HepG2 (cell line): ENCODE results near the gene MEAF6. TPM values are rescaled to one million over a fixed set of nuclear protein-coding genes. Genes with fewer than 3 reads are reported as not detected.

Experiments used
- ARID5B ChIP-seq: IDR thresholded peaks from 2 replicates; pipeline ENCODE4 v1.4.0; 2020; ENCODE audit warnings: mild to moderate bottlenecking, missing genetic modification reagents
- ATAD3A ChIP-seq: sonication (generic); formaldehyde crosslinking; IDR thresholded peaks from 2 replicates; pipeline ENCODE4 v1.4.0; 2020; ENCODE audit warnings: missing genetic modification reagents
- CHD2 ChIP-seq: IDR thresholded peaks from 2 replicates; pipeline ENCODE4 v1.6.1; 2011; ENCODE audit warnings: low read depth, low read length, improper control_type of control experiment
- CTCF ChIP-seq: sonication (generic); formaldehyde crosslinking; IDR thresholded peaks from 2 replicates; pipeline ENCODE4 v1.5.0; 2020; ENCODE audit warnings: mild to moderate bottlenecking, missing genetic modification reagents, moderate library complexity
- ESRRA ChIP-seq: sonication (generic); formaldehyde crosslinking; IDR thresholded peaks from 2 replicates; pipeline ENCODE4 v1.5.1; 2020; ENCODE audit warnings: mild to moderate bottlenecking, low read depth, missing genetic modification reagents
- FOSL1 ChIP-seq: sonication (generic); formaldehyde crosslinking; IDR thresholded peaks from 2 replicates; pipeline ENCODE4 v1.9.0; 2021; ENCODE audit warnings: missing genetic modification reagents, borderline replicate concordance
- HIC2 ChIP-seq: sonication (generic); formaldehyde crosslinking; IDR thresholded peaks from 2 replicates; pipeline ENCODE4 v1.9.0; 2022; ENCODE audit warnings: low read depth, missing genetic modification reagents
- KAT8 ChIP-seq: IDR thresholded peaks from 2 replicates; pipeline ENCODE4 v1.6.1; 2016; ENCODE audit warnings: missing genetic modification reagents, missing compliant biosample characterization
- SKI ChIP-seq: fragments of 450-650 bp; IDR thresholded peaks from one replicate; pipeline ENCODE4 v1.6.1; 2018; ENCODE audit warnings: mild to moderate bottlenecking; ENCODE audit not compliant: partially characterized antibody
- ZFP82 ChIP-seq: sonication (generic); formaldehyde crosslinking; IDR thresholded peaks from 2 replicates; pipeline ENCODE4 v1.5.1; 2020; ENCODE audit warnings: mild to moderate bottlenecking, missing genetic modification reagents, borderline replicate concordance
- ZNF18 ChIP-seq: sonication (generic); formaldehyde crosslinking; IDR thresholded peaks from 2 replicates; pipeline ENCODE4 v1.8.0; 2022; ENCODE audit warnings: mild to moderate bottlenecking, missing genetic modification reagents; ENCODE audit not compliant: insufficient replicate concordance
- ZNF75D ChIP-seq: sonication (generic); formaldehyde crosslinking; IDR thresholded peaks from 2 replicates; pipeline ENCODE4 v1.8.1; 2023; ENCODE audit warnings: missing genetic modification reagents, mild to moderate bottlenecking, borderline replicate concordance
- polyA plus RNA-seq, 8 experiments: library from polyadenylated mRNA; depleted of rRNA in 3 of 8; stranded (reverse) in 7 of 8; unstranded in 1 of 8; fragments of >200 nt; fragmentation: Illumina TruSeq in 4 of 8; extraction: Trizol in 4 of 8; gene quantifications; 2 replicates each; pipeline versions ENCODE4 v1.2.1 to v1.2.3, GENCODE V29; 2011 to 2016; ENCODE audit warnings: low read depth in 4 of 8, missing spikeins in 1 of 8, mixed read lengths in 1 of 8; ENCODE audit not compliant: insufficient read depth in 1 of 8
- total RNA-seq, 5 experiments: library from RNA; depleted of rRNA; stranded (reverse); fragments of >200 nt; fragmentation: Illumina TruSeq; extraction: Trizol; gene quantifications; 2 replicates each; pipeline ENCODE4 v1.2.3, GENCODE V29; 2016; ENCODE audit warnings: low read depth in 1 of 5
- TF ChIP-seq, protein P1 (sequence below): sonication (generic); formaldehyde crosslinking; IDR thresholded peaks from 2 replicates; pipeline ENCODE4 v1.5.0; 2020; ENCODE audit warnings: mild to moderate bottlenecking, missing genetic modification reagents, borderline replicate concordance

Gene MEAF6
- total and polyA plus RNA-seq, 2 of the 13 experiments (the other 11 are each of a cell fraction or from before 2014, with no cell fraction given): 29.5 to 45.6 TPM

- TF ChIP-seq, protein P1, sequence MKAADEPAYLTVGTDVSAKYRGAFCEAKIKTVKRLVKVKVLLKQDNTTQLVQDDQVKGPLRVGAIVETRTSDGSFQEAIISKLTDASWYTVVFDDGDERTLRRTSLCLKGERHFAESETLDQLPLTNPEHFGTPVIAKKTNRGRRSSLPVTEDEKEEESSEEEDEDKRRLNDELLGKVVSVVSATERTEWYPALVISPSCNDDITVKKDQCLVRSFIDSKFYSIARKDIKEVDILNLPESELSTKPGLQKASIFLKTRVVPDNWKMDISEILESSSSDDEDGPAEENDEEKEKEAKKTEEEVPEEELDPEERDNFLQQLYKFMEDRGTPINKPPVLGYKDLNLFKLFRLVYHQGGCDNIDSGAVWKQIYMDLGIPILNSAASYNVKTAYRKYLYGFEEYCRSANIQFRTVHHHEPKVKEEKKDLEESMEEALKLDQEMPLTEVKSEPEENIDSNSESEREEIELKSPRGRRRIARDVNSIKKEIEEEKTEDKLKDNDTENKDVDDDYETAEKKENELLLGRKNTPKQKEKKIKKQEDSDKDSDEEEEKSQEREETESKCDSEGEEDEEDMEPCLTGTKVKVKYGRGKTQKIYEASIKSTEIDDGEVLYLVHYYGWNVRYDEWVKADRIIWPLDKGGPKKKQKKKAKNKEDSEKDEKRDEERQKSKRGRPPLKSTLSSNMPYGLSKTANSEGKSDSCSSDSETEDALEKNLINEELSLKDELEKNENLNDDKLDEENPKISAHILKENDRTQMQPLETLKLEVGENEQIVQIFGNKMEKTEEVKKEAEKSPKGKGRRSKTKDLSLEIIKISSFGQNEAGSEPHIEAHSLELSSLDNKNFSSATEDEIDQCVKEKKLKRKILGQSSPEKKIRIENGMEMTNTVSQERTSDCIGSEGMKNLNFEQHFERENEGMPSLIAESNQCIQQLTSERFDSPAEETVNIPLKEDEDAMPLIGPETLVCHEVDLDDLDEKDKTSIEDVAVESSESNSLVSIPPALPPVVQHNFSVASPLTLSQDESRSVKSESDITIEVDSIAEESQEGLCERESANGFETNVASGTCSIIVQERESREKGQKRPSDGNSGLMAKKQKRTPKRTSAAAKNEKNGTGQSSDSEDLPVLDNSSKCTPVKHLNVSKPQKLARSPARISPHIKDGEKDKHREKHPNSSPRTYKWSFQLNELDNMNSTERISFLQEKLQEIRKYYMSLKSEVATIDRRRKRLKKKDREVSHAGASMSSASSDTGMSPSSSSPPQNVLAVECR: 0 out of 2 replicates have a peak, but pooled peaks have one; percentile 28
- TF ChIP-seq ZNF75D (CRISPR knock-in tag): no peak
- no peak for TF ChIP-seq ZNF18
- peak; percentile 88 for TF ChIP-seq FOSL1 (CRISPR knock-in tag)
- TF ChIP-seq KAT8 (CRISPR knock-in tag): 0 out of 2 replicates have a peak, but pooled peaks have one; percentile 32
- TF ChIP-seq ARID5B (CRISPR knock-in tag): peak; percentile 27; the same call in 1 of the 2 replicates
- no peak for TF ChIP-seq CHD2
- no peak for TF ChIP-seq ZFP82 (CRISPR knock-in tag)
- 0 out of 2 replicates have a peak, but pooled peaks have one; percentile 12 for TF ChIP-seq CTCF (CRISPR knock-in tag)
- 0 out of 2 replicates have a peak, but pooled peaks have one; percentile 26 for TF ChIP-seq ESRRA (CRISPR knock-in tag)
- TF ChIP-seq ATAD3A (CRISPR knock-in tag): no peak
- TF ChIP-seq HIC2: peak; percentile 87
- peak; percentile 9 for TF ChIP-seq SKI
Observed at GRCh38 chr1:37471345-37472231, 43.0 kb downstream of the MEAF6 start (continued).
